Right lung (tissue), 5 donors: Measurements from ENCODE around the gene MAP10. TPM values are rescaled to one million over a fixed set of nuclear protein-coding genes. Genes with fewer than 3 reads are reported as not detected.
A peak's percentile ranks its signal among the peaks of the same experiment; 100 is the strongest.

Experiments used
- DNase-seq, 2 donors: peaks; one replicate each; pipeline ENCODE4 v3.0.0-alpha.2; 2013
- polyA plus RNA-seq, 5 donors: library from polyadenylated mRNA; unstranded; fragments of 120-200 nt; gene quantifications; one replicate each; pipeline versions ENCODE4 v1.2.1 to v1.2.3, GENCODE V29; 2013; ENCODE audit warnings: inconsistent platforms in 1 of 5, low replicate concordance in 1 of 5; ENCODE audit not compliant: insufficient read length in 5 of 5, insufficient read depth in 1 of 5

MAP10 gene
- polyA plus RNA-seq, 5 donors, result 4.6 to 7.7 (median 6.3) TPM

DNA sequence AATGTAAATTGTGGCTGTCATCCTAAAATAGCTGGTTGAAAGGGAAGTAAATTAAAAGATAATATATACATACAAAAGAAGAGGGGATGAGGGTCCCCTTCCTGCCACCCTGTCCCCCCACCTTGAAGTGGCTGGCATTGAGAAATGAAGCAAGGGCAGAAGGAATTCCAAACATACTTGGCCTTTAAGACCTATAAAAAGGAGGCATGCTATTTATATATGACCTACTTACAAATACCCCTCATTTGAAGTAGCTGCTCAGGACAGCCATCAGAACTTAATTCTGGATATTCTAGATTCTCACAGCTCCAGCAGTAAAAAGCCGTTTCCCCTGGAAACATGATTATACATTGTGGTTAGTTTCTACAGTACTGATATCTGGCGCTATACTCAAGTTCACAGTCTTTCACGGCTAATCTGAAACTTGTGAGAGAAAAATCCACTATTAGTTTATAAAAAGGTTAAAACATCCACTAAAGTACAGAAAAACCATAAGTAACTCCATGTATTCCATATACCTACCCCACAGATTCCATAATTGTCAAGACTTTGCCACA is 9.6 kb upstream of the MAP10 start:
- no peak for DNase-seq

DNA sequence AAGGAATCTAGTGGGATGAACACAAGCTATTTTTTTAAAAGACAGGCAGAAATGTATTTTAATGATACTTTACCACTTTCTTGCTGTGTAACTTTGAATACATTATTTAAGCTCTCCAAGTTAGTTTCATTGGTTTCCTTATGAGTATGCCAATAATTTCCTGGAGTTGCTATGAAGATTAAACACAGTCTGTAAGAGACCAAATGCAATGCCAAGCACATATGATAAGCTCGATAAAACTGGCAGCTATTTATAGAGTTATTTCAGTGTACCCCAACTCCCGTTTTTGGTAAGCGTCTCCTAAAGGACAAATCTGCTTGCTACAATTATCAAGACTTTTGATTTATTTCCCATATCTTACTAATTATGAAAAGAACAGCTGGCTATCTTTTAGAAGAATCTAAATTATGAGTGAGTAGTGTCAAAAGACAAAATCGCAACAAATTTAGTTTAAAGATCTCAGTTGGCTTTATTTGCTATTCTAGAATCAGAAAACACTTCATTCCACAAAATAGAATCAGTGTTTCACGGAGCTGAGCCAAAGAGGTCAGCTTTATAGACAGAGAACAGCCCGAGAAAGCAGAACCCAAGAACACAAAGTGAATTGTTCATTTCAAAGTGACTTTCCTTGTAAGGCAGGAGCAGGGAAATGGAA is 7.2 kb upstream of the MAP10 start:
- peak; percentile 61 to 69 for DNase-seq

DNA sequence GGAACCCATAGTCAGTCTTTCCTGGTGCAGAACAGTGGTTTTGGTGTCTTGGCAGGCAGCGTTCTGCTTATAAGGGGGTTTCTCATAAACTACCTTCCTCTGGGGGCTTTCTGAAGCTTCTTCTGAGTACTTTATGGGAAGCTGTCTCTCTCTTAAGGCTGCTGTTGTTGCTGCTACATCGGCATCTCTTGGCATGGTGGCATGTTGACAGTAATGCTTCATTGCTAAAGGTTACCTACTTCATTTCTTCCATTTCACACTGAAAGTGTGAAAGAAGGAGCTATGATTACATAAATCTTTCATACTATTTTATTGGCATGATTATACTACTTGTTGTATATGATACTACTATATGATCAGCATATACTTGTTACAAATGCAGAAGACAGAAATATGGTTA is 6.3 kb upstream of the MAP10 start:
- DNase-seq, result no peak

DNA sequence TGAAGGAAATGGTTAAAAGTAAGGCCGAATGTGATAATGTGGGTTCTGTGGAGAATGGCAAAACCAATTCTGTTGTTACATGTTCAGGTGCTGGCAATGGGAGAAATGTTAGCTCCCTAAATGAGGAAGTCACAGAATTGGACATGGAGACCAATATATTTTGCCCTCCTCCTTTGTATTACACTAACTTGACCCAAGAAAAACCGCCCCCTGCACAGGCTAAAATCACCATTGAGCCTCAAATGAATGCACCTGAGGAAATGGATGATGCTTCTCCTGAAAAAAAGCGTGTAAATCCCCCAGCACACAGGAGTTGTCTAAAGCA is 932 bp downstream of the MAP10 start:
- DNase-seq, result no peak

DNA sequence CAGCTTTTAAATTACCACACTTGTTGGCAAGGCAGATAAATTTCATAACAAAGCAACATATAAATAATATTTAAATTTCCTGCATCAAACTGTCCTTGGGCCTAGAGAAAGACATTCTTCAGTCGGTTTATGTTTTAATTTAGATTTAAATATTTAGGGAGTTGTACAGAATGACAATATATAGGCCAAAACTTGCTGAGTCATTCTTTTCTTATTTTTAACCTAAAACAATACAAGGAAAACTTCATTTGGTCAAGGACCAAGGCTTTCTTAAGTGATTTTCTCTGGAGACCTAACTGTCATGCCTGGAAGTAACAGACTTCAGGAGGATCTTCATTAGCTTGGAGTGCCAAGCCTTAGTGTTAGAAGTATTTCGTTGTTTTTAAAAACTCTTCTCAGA is 5.6 kb downstream of the MAP10 start:
- DNase-seq, result no peak

DNA sequence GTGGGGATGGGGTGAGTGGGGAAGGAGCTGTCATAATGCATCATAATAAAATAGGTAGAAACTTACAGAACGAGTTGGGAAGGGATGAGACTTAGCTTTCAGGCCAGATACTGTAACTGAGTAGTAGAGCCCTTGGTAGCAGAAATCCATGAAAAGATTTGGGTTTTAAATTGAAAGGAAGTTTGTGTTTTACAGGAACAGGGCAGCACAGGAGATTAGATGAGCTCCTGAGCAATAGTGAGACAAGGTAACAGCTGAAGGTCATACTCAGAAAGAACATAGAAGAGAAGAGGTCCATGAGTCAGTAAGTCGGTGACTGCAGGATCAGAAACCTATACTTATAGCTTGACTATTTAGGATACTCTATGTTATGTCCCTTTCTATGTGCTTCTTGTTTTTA is 7.3 kb downstream of the MAP10 start:
- DNase-seq, result no peak

DNA sequence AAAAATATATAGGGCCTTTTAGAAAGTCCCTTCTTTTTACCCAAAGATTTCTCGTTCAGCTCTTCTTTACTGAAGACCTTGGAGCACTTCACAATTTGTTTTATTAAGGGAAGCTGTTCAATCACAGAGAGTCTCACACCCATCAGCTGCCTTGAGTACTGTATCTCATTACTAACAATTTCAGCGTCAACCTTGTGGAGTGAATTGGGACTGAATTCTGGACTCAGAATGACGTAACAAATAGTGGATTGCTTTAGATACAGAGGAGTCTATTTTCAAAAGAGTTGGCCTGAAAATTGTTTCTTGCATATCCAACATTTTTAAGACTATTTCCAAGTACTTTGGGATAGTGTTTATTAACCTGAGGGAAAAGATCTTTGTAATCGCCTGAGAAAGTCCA is 7.9 kb downstream of the MAP10 start:
- DNase-seq, result no peak

DNA sequence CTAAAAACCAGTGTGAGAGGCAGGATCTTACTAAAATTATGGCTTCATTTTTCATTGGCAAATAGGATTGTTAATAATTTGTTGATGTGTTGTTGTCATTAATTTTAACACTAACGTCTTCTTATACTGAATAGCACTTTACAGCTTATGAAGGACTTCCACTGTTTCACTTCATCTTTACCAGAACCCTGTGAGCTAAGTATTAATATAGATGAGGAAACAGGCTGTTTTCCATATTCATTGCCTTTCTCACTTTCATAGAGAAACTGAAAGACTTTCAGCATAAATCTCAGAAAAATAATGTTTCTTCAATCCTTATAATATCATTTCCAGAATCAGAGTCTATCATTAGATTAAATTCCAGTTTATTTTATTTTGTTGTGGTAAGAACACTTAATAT is 8.5 kb downstream of the MAP10 start:
- DNase-seq, result no peak

DNA sequence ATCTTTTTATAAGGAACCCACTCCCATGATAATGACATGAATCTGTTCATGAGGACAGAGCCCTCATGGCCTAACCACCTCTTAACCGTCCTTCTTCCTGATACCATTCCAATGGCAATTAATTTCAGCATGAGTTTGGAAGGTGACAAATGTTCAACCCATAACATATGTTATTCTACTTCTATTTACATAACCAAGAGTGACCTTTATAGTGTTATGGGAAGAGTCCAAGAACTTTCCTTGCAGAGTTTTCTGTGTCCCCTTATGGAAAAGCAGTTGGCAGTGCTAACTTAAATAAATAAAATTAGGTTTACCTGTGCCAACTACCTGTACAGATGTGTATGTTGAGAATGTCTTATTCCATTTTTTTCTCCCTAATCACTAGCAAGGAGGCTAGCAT is 11.1 kb downstream of the MAP10 start:
- no peak for DNase-seq

DNA sequence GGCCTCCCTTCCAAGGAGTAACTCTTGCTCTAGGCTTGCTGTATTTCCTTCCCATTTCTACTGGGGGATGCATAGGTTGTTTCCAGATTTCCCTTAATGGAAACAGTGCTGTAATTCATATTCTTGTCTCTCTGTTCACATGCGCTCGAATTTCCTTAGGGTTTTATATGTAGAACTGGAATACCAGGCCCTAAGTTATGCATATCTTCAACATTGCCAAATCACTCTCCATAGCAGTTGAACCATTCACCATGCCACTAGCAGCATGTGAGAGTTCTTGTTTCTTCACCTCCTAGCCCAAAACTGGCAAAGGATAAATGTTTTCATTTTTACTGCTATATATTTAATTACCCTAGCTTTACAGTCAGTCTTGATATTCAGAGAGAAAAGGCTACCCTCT is 12.8 kb downstream of the MAP10 start:
- DNase-seq, result no peak

DNA sequence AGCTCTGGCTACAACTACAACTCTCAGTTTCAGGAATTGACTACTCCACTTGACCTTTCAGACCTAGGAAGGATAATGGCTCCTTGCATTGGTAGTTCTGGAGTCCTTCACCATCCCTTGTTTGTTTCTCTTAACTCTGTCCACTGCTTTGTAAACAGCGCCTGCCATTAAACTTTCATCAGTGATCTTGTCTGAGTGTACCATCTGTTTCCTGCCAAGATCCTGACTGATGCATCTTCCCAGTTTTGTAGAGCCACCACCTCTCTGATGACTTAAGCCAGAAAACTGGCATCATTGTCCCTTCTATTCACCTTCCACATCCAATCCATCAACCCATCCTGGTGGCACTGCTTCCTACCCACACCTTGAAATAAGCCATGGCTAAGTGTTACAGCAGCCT is 15.2 kb downstream of the MAP10 start:
- DNase-seq, result no peak

DNA sequence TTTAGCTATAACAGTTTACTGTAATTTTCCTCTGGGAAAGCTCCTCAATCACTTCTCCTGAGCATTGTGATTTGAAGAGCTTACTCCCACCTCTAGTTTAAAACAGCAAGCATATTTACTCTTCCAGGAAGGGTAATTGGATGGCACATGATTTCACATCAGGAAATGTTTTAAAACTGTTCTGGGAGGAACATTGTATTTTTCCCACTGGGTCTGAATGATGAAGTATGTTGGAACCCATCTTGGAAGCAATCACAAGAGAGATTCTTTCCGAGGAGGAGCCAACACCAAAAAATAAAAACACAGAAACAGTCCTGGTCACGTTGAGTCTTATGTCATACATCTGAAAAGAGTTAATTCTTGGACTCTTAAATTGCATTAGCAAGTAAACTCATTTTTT is 17.3 kb downstream of the MAP10 start:
- no peak for DNase-seq

DNA sequence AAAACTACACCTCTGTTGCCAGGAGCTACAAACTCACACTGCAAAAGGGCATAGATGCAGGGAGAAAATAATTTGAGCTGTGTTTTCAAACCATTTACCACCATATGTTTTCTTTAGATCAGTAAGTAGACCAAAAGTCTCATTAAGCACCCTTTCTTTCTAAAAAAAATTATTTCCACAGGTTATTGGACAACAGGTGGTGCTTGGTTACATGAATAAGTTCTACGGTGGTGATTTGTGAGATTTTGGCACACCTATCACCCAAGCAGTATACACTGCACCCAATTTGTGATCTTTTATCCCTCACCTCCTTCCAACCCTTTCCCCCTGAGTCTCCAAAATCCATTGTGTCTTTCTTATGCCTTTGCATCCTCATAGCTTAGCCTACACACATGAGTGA is 21.1 kb downstream of the MAP10 start:
- DNase-seq, result no peak

DNA sequence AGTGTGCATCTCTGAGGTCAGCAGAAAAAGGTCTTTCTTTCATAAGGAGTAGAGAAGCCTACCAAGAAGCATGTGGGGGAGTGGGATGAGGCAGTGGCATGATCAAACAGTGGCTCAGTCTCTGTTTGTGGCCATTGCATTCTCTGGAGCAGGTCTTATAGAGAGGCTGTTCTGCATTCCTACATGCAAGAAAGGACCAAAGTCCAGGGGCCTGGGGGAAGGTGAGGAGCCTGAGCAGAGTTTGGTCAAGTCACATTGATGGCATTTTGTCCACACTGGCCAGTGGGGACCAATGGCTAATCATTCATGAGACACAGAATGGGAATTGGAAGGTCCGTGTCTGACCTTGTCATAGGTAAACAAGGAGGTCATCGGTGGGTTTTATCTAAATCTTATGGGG is 25.4 kb downstream of the MAP10 start:
- DNase-seq, result no peak

DNA sequence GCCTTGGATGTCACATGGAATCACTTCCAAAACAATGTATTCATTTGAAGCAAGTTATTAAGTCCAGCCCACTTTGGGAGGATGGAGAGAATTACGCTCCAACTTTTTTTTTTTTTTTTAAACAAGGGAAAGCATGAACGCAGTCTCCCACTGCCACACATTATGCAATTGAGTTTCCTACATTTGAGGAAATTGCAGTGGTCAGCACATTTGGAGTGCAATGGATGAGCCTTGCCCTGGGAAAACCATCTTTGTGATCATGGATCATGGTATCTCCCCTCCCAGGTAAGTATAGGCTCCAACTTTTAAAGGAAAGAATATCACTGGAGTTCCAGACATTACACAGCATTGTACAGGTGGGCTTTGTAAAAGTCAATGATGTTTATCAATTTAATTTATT is 26.7 kb downstream of the MAP10 start:
- DNase-seq, result no peak

DNA sequence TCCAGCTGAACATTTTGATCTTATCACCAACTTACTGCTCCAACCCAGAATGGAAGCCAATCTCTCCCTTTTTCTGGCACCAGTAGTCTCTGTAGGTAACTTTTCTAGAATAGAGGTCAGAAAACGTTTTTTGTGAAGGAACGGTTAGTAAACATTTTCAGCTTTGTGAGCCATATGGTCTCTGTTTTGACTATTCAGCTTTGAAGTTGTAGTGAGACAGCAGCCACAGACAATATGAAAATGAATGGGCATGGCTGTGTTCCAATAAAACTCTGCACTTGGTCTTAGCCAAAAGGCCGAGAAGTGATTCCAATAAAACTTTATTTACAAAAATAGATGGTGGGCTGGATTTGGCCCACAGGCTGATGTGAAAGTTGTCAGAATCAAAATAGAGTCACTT is 28.9 kb downstream of the MAP10 start:
- no peak for DNase-seq

DNA sequence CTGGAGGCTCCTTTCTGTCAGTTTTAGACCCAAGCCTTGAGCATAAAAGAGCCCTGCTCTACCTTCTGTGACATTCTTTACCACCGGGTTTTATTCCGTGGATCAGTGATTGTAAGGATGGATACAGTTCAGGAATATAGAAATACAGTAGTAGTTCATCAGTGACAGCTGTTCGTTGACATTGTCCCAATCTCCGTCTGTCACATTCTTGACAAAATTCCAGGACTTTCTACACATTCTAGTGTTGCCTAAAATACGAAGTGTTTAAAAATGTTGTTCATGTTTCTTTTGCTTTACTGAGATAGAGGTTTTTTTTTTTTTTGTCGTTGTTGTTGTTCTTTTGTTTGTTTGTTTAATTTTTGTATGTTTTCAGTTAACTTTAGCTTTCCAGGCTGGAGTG is 29.9 kb downstream of the MAP10 start:
- peak in 1 of 2 donors; percentile 48 for DNase-seq

DNA sequence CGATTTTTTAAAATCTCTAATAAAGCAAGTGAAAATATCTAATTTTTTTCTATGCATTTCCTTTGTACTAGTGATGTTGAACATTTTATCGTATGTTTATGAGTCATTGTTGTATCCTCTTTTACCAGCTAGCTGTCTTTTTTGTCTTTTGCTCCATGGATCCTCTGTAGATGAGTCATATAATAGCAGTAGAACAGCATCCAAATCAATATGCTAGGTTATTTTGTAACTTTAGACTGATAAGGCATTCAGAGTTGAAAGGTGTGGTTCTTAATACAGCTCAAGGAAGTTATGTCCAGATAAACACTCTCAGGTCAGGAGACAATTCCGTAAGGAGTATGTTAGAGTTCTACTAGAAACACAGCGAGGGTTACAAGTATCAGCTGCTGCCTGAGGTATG is 31.9 kb downstream of the MAP10 start:
- no peak for DNase-seq

DNA sequence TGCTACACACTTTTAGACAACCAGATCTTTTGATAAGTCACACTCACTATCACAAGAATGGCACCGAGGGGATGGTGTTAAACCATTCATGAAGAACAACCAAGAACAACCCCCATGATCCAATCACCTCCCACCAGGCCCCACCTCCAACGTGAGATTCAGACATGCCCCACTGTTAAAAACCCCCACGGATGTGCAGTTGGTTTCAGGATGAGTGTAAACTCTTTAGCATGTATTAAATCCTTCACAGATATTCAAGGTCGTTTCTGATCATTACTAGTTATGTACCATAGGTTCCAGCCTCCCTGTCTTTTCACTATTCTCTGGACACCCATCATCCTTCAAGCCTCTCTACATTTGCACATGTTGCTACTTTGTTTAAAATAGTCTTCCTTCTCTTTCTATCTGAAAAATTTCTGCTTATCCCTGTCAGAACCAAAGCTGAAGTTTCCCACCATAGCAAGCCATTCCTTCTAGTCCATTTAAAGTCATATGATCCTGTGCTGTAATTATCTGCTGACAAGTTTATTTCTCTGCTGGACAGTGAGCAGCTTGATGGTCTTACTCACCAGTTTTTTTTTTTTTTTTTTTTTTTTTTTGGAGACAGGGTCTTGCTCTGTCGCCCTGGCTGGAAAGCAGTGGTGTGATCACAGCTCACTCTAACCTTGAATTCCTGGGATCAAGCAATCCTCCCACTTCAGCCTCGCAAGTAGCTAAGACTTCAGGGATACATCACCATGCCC is 36.8 kb downstream of the MAP10 start:
- DNase-seq, result no peak

DNA sequence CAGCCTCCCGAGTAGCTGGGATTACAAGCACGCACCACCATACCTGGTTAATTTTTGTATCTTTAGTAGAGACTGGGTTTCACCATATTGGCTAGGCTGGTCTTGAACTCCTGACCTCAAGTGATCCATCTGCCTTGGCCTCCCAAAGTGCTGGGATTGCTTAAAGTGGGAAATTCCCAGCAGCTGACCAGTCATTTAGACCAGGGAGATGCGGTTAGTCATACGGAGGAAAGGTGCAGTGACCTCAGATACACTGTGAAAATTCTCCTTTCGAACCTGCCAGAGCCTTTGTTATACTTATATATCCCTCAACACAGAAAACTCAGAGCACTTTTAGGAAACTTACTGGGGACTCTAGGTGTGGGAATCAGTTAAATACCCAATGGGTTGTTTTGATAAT is 39.6 kb downstream of the MAP10 start:
- no peak for DNase-seq

DNA sequence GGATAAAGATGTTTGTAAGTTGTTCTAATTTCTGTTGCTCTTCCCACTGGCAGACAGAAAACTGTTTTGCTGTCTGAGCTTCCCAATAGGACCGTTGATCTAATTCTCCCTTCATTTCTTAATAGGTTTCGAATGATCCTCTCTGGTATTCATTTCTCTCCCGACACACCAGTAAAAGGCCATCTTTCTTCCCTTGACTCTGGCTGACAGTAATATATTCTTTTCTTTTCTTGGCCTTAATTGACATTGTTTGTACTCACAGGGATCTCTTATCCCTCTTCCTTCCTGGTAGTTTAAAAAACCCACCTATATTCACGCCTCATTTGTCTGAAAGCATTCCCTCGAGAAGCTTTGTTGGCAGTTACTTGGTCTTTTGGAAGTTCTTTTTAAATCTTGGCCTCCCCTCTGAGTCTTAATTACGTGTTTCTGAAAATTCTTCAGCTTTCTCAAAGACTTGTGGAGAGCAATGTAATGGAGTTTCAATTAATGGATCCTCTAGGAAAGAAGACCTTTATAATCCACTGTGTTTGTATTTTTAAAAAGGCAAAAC is 40.3 kb downstream of the MAP10 start:
- DNase-seq, result peak in 1 of 2 donors; percentile 42

DNA sequence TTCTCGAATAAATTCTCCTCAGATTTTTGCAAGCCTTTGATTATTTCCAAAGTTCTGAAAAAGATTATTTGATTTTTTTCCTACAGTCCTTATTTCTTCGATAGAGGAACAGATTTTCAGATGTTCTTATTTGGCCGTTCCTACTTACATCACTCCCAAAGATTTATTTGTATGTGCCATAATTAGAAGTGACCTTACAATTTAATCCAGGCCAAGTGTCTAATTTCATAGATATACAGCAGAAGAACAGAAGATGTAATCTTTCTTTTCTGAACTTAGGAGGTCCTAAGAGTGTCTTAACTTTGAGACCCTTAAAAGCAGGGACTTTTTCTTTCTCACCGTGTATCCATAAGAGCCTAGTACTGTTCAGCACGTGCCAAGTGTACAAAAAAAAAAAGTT is 46.3 kb downstream of the MAP10 start:
- no peak for DNase-seq

DNA sequence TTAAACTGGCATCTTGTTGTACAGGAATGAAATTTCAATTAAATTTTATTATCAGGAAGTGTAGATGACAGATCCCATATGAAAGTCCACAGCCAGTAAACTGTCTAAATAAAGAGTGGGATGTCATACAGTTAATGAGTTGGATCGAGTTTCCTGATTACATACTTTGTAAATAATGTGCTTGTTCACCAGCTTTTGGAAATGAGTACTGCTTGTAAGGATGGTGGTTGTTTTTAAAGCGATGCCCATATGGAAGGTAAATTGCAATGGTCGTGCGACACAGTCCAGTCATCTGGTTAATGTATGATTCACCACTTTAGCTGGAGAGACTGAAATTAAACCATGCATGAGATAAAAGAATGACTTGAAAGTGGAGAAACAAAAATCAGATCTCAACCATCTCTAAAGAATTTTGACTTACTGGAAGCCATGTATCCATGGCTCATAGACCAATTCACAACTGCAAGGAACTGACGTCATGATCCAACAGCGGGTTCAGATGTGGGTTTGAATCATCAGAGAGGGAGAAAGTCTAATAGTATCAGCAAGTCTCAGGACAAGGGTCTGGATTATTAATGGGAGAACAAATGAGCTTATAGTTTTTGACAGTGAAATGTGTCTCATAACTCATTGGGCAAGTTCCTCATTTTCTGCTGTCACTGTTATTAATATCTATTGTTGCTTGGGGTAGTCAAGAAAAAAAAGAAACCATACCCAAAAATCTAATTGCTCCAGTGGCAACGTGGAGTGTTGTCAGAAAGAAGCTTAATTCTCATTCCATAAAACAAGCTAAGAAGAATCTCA is 49.0 kb downstream of the MAP10 start:
- DNase-seq, result no peak
